NCI-H524 treated with DMSO at 0.1 percent for 48 hours (cell line): ENCODE results near the gene CAMK2D.
"Not testable (repeated sequence)": the region's sequence is repeated elsewhere in the genome, so short reads cannot be mapped to it uniquely, and the experiment has no call there.

ENCODE experiments used
- DNase-seq: peaks from one replicate; lab custom pipeline; 2025; lab: John Stamatoyannopoulos, UW

The CAMK2D gene

DNA sequence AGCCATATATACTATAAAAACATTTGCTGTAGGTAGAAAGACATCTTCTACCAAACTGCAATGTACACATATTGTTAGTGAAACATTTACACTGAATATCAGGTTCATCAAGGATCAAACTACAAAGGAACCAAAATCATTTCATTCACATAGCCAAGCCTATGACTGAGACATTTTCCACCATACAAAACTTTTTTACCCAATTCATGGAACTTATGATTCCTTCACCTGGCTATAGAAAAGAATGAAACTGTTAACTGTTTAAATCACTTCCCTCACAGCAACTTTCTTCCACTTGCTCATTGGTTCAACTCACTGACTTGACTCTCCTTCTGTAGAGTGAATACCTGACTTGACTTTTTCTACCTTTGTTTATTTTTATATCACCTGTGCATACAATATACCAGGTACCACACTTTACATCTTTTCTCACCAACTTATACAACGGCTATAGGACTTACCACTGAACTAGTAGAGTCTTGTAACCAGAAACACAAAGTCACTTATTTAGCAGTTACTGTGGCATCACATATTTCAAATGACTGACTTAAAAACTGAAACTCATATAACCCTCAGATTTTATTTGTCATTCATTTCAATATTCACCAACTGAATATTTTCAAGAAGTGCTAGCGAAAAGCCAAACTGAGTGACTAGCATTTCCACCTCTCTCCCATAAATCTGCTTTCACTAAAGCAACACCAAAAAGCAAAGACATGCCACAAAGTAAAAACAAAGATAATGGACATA lies 30.9 kb downstream of the CAMK2D start:
- DNase-seq = no peak

DNA sequence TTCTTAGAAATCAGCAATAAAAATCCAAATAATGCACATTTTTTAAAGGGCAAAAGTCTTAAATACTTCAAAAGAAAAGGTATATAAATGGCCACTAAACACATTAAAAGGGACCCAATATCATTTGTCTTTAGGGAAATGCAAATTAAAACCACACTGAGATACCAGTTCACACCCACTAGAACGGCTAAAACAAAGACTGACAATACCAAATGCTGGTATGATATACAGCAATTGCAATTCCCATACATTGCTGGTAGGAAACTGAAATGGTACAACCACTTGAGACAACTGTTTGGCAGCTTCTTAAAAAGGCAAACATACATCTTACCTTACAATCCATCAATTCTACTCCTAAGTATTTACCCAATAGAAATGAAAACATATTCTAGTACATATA lies 33.7 kb downstream of the CAMK2D start:
- DNase-seq = no peak

- DNase-seq = peak; percentile 23
Measured at GRCh38 chr4:113725963-113726362, 35.6 kb downstream of the CAMK2D start.

GRCh38 chr4:113718252-113718651 lies 43.3 kb downstream of the CAMK2D start:
- no peak for DNase-seq

DNA sequence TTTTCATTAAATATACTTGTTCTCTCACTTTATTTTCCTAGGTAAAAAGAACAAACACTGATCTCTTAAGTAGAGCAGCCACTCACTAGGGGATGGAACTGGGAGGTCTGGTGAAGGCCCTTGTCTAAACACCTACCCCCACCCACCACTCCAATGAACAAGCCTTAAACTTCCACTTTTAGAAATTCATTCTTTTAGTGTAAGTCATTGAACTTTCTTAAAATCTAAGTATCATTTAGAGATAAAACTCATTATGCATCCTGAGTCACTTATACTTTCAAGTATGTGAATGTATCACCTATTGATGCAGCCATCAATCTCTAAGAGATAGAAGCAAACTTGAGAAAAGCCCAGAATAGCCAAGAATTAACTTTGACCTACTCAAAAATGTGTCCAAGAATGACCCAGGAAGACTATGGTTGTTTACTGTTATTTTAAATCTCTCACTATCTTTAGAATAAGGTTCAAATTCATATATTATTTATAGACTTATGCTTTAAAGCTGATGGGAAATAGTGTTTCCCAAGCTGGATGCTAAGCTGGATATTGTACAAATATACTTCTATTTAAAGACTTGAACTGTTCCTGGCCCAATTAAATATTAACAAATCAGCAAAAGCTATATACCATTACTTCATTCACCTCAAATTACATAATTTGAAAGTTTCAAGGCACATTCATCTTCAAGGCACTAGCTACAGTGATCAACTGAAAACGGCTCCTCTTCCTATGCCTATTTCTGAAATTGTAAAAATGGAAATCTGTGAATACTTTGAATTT lies 49.5 kb downstream of the CAMK2D start:
- DNase-seq = no peak

- no peak for DNase-seq
Measured at GRCh38 chr4:113708250-113708649, 53.3 kb downstream of the CAMK2D start.

DNA sequence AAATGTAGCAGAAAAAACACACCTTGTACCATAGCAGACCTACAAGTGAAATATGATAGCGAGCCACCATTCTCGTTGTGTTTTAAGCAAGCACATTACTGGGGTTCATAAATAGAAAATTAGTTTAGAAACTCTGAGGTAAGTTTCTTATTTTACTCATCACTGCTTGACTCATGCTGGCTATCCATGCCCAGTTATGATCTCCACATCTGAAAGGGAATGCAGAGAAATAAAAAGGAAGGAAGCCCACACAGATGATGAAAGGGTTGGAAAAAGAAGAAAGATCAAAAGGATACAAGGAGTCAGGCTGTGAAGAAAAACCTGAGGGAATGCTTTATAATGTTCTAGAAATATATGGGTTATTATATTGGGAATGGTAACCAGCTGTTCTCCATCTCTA lies 54.5 kb downstream of the CAMK2D start:
- DNase-seq = no peak

GRCh38 chr4:113705097-113705496 lies 56.4 kb downstream of the CAMK2D start:
- not testable (repeated sequence) for DNase-seq

DNA sequence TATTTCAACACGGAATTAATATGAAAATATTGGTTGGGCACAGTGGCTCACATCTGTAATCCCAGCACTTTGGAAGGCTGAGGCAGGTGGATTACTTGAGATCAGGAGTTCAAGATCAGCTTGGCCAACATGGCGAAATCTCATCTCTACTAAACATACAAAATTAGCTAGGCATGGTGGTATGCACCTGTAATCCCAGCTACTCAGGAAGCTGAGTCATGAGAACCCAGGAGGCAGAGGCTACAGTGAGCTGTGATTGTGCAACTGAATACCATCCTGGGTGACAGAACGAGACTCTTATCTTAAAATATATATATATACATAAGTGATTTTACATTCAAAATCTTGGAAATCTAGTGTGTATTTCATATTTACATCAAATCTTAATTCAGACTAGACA lies 58.9 kb downstream of the CAMK2D start:
- not testable (repeated sequence) for DNase-seq

- DNase-seq = no peak
Measured at GRCh38 chr4:113701169-113701568, 60.4 kb downstream of the CAMK2D start.

DNA sequence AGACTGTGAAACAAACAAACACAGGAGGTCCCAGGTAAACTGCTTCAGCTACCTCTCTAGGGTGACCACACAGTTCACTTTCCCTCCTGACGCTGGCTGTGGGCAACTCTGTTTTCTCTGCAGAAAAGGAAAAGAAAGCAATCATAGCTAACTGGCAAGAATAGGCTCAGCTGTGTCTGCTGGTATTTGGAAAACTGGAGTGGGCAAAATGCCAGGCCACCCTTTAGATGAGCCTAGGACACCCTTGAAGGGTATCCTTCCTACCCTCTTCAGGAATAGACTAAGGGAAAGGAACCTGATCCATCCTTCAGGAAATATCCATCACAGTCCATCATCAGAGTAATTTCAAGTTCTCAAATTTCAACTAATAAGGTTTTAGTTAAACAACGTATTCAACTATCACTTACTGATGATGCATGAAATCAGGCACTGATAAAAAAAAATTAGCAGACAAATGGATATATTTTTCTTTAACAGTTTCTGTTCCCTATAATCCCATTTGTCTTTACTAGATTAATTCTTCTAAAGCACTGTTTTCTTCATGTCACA lies 60.9 kb downstream of the CAMK2D start:
- DNase-seq = no peak

- no peak for DNase-seq
Measured at GRCh38 chr4:113699772-113700171, 61.8 kb downstream of the CAMK2D start.

DNA sequence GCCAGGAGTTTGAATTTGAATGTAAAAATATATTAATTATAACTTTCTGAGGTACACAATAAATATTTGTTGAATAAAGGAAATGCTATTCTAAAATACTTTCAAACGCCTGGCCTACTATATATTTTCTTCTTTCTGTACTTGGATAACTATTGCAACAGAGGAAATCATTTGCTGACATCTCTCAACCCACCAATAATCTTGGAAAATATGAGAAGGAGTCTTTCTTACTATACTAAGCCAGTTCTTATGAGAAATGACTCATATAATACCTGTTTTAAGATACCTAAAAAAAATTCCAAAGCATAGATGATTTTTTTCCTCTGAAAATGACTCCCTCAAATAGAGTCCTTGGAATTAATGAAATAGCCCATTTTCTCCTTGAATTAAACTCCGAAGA lies 64.1 kb downstream of the CAMK2D start:
- no peak for DNase-seq

DNA sequence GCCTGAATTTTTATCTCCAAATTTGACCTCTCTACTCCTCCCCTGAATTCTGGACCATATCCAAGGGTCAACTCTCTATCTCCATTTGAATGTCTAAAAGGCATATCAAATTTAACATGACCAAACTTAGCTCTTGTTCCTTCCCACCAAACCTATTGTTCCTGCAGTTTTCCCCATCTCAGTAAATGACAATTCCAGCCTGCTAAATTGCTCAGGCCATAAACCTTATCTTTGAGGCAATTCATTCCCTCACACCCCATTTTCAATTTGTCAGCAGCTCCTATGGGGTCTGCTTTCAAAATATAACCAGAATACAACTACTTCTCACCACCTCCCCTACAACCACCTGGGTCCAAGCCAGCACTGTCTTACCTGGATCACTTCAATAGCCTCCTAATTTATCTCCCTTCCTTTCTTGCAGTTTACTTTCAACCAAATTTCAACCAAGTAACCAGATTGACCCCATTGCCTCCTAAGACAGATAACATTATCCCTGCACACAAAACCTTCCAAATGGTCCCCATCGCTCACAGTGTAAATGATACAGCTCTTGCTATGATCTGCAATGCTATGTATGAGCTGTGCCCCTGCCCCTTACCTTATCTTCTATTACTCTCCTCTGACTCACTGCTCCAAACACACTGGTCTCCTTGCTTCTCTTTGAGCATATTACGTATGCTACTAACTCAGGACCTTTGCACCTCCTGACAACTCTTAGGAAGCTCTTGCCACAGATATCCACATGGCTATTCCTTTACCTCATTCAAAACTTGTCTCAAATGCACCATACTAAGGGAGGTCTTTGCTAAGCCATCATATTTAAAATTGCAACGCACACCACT lies 66.0 kb downstream of the CAMK2D start:
- no peak for DNase-seq

- no peak for DNase-seq
Measured at GRCh38 chr4:113694008-113694407, 67.5 kb downstream of the CAMK2D start.

- DNase-seq = no peak
Measured at GRCh38 chr4:113692809-113693411, 68.6 kb downstream of the CAMK2D start.

- DNase-seq = no peak
Measured at GRCh38 chr4:113691676-113692075, 69.9 kb downstream of the CAMK2D start.

DNA sequence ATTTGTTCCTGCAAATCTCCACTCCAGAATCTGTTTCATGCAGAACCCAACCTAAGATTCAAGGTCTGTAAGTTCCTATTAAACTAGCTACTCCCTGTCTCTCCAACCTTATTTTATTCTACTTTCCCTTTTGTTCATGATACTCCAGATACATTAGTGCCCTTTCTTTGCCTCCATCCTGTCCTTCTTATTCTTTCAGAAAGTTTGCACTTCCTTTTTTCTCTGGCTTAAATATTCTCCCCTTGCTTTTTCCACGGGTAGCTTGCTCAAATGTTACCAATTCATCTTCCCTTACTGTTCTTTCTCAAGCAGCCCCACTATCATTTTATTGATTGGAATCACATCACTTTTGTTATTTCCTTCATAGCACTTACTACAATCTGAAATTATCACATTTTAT lies 72.1 kb downstream of the CAMK2D start:
- DNase-seq = no peak

DNA sequence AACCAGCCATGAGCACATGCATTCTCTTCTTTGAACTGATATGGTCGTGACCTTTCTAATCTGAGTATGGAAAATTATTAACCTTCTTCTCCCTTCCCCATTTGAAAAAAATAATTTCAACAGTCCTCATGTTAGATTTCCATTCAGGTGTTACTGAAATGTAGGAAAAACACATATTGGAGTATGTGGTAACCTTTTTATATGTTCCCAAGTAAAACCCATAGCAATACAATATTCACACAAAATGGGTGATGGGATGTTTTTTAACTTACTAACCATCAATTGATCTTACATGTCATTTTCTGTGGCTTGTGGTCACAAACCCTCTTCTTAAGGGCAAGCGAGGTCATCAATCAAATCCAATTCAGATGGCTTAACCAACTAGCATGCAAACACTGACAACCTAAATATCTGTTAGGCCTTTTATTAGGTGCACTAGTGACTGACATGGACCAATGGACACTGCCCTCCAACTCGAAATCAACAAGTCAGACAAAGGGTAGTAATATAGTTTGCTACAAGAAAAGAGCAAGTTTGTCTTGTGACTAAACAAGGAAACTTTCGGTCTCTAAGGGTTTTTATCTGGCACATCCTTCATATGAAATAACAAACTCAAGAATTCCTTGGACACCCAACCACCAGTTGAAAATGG lies 74.3 kb downstream of the CAMK2D start:
- DNase-seq = no peak

- DNase-seq = not testable (repeated sequence)
Measured at GRCh38 chr4:113685157-113685556, 76.4 kb downstream of the CAMK2D start.

GRCh38 chr4:113684534-113685091 lies 76.9 kb downstream of the CAMK2D start:
- DNase-seq = no peak
